Measurements from ENCODE around the gene LCN15.

The LCN15 gene

DNA sequence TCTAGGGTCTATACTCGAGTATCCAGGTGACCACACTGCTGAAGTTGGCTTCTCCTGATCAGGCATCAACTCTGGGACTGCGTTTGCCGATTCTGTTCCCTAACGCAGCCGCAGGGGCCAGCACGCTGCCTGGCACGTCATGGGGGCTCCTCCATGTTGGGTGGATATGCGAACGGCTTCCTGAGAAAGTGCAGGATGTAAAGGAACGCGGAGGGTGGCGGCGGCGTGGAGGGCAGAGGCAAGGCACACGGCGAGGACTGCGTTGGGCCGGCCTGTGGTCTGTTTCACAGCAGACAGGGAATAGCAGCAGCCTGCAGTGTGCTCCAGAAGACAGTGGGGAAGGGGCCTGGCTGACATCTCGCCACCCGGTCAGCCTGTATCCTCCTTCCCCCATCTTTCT lies 25.4 kb downstream of the LCN15 start:
- DNase-seq = no peak

DNA sequence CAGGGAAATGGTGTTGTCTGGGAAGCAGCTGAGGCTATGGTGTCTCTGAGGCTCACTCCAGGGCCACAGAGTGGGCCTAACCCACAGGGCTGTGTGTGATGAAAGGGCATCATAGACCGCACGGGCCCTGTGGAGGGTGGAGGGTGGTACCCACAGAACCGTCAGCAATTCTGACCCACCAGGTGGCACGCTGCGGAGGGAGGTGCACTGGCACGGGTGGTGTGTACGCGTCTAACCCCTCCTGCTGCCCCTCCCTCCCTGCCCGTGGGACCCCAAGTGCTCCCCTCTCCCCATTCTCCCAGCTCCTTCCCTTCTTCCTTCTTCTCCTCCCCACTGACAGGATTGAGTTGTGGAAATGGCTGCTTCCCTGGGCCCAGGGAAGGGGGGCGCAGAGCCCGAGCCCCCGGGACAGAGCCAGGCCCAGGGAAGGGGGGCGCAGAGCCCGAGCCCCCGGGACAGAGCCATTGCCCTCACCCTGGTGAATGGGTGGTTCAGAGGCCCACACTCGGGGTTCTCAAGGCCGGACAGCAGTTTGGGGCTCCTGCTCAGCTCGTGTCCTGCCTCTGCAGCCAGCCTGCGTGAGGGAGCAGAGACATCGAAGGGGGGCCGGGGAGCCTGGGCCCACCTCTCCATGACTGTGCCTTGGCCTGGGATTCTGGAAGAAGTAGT lies 28.4 kb downstream of the LCN15 start:
- DNase-seq = no peak

DNA sequence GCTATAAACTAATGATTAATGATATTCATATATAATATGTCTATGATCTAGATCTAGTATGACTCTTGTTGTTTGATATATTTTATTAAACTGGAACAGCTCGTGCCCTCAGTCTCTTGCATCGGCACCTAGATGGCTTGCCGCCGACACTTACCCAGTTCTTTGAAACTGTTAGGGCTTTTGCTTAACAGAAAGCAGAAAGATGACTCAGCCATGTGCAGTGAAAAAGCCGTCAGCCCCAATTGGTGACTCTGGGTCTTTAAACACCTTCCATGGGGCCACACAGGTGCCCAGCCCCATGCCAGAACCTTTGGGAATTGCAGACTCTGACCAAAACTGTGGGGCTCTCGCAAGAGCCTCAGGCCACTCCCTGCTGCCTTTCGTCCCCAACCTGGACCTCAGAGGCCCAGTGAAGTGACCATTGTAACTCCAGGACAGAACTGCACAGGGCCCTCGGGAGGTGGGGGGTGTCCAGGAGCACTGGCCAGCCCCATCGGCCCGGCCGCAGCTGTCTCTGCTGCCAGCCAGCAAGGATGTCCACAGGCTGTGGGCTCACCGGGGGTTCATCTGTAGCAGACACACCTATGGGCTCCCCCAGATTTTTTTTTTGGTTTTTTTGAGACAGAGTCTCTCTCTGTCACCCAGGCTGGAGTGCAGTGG lies 29.4 kb downstream of the LCN15 start:
- no peak for DNase-seq

DNA sequence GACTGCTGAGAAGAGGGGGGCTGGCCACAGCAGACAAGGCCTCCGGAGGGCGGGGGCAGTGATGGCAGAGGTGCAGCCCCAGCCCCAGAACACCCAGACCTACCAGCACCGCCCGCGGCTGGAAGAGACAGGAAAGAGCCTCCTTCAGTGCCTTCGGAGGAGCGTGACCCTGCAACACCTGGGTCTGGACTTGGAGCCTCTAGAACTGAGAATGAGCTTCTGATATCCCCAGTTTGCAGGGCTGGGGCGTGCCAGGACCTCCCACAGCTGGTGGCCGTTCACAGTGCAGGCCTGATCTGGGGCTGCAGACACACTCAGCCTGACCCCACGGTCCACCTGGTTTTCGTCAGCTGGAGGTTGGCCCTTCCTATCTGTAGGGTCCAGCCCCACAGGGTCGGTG lies 30.7 kb downstream of the LCN15 start:
- no peak for DNase-seq

DNA sequence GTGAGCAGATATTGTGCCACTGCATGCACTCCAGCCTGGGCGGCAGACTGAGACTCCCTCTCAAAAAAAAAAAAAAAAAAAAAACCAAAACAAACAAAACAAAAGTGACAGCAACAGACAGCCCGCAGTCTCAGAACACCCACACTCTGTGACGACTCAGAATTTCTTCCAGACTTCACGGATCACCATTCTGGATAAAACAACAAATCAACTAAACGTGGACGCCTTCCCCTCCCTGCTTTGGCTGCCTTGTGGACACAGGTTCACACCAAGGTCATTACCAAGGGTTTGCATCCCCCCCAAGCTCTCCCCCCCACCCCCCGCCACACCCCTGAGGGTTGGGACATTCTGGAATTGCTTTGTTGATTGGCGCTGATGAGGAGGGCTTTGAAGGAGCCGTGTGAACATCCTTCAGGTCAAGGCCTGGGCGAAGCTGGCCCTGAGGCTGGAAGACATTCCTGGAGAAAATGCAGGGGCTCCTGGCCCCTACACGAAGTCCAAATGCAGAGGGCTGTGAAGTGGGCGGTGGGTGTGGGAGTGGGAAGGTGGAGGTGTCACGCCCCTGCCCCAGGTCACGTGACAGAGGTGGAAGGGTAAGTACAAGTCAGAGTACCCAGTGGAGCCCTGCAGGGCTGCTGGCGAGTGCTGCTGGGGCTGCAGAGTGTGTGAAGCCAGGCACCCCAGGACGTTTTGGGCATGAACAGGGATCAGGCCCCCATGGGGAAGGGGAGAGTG lies 31.7 kb downstream of the LCN15 start:
- no peak for DNase-seq

DNA sequence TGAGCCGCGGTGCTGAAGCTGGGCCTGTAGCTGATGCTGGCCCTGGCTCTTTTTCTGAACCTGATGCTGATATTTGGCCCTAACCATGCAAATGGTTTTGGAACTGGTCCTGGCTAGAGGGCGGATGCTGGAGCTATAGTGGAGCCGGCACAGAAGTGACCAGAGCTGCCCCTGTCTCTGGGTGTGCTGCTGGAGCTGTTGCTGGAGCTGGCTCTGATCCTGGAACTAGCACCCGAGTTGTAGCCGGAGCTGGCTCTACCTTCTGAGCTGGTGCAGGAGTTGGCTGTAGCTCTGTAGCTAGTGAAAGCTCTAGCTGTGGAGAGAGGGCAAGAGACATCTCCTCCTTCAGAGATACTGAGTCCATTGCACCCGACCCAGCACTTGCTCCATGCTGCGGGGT lies 34.4 kb downstream of the LCN15 start:
- no peak for DNase-seq

DNA sequence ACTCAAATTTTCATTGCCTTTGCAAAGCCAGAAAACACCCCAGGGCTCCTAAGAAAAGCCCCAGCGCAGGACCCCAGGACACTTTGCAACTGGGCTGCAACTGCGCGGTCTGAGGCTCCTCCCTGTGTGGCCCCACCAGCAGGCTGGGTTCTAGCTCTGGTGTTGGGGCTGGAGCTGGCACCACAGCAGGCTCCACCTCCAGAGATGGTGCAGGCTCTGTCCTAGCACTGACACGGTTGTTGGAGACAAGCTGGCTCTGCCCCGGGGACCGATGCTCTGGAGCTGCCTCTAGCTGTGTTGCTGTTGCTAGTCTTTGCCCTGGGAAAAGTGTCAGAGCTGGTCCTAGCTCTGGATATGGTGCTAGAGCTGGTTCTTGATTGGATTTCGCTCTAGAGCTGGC lies 35.2 kb downstream of the LCN15 start:
- no peak for DNase-seq

DNA sequence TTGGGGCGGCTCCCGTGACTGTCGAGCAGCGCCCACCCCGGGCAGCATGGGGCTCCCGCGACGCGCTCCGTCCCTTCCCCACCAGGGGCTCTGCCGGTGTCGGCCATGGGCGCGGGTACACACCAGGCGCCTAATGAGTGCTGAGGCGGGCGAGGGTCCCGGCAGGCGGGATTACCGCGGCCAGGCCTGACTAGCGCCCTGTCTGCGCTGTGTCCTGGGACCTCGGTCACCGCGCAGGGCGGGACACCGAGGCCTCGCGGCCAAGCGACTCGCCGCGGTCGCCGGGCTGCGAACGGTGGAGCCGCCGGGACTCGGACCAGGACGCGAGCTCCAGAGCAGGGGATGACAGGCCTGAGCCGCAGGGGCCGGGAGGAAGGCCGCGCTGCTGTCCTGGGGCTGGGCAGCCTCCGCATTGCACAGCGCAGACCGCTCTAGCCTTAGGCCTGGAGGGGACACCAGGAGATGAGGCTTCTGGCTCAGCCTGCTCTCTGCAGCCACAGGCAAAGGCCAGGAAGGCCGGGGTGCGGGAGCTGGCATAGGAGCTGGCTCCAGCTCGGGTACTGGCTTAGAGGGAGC lies 35.7 kb downstream of the LCN15 start:
- DNase-seq = no peak

DNA sequence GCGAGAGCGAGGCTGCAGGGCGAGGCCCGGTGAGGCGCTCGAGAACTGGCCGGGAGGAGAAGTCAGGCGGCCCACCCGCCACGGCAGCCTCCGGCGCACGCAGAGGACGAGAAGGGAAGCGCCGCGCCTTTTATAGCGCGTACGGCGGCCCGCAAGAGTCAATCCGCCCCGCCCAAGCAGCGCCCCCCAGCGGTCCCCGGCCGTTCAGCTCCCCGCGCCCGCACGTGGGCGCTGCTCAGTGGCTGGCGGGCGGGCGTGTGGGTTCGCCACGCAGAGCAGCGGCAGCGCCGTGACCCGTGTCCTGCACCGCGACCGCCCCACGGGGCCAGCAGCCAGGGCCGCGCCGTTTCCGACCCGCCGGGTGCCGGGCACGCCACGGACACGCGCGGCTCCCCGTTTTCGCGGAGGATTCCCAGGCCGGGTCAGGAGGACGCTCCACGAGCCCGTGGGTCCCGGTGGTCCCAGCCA lies 36.2 kb downstream of the LCN15 start:
- peak; percentile 73 for DNase-seq

DNA sequence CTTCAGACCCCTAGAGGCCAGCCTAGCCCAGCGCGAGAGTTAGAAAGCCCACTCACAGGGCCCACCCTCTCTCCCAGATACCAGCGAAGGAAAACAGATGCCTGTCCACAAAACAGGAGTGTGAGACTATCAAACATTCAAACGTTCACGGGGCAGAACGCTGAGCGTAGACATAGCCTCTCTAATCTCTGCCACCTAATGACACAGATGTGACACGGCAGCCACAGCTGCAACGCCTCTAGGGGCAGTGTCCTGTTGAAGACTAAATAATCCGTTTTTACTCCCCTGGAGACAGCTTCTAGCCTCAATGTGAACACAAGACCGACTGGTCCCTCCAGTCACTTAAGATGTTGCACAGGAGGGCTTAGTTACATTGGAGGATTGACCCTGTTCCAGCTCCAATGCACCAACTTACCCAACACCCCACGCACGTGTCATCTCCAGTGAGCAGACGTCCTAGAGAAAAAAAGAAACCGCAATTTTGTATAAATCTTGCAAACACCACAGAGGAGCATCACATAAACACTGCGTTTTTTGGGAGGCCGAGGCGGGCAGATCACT lies 37.6 kb downstream of the LCN15 start:
- no peak for DNase-seq

DNA sequence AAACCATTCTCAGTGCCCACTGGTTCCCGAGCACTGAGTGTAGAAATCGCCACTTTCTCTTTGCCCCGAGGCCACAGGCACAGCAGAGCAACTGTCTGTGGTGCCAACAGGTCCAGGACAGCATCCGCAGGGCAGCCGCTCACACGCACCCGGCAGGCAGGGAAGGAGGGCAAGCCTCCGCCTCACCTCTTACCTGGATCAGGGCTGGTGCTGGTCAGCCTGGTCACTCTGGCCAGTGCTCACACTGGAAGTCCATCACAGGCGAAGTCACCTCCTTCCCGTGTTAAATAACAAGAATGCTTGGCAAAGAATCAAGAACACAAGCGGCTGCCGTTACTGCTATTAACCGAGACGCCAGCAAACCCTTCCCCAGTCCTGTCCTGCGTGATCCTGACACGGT lies 38.2 kb downstream of the LCN15 start:
- no peak for DNase-seq

DNA sequence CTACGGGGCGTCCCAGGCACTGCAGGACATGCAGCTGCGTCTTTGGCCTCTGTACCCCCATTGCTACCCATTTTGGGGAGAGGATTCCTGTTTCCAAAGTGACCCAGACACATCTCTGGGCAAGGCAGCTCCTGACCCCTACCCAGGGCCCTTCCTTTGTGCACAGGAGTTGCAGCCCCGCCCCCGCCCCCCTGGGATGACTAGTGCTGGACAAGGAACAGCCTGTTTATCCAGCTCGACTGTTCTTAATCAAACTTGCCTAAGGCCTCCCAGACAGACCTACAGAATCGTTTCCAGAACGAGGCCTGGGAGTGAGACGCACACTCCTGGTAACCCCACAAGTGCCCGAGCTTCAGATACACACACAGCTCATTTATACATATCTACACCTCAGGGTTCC lies 38.7 kb downstream of the LCN15 start:
- DNase-seq = no peak

DNA sequence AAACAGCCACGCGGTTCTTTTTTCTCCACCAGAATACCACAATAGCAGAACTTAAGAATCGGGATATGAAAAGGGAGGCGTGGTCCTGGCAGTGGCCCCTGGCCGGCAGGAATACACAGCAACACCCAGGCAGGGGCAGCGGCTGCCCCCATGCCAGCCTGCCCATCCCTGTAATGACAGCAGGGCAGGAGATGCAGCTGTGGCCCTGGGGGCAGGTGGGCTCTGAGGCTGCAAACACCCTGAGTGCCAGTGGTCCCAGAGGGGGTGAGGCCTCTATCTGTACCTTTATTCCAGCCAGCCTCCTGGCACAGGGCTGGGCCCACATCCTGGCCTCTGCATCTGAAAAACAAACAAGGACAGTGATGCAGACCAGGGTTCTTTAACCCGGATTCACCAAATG lies 39.5 kb downstream of the LCN15 start:
- no peak for DNase-seq

DNA sequence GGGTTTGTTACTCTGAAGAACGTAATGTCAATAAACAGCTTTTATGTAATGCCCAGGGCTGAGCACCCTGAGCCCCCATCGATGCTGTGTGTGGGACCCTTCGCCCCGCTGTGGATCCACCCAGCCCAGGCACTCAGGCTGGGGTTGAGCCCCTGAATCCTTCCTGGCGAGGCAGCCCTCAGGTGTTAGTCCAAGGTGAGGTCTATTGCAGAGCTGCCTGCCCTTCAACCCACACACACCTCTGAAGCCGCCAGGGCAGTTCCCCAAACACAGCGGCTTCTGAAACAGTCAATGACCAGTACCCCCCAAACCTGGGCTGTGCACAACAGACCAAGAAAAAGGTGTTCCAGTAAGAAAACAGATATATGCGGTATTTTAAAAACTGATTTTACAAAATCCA lies 40.3 kb downstream of the LCN15 start:
- DNase-seq = no peak

DNA sequence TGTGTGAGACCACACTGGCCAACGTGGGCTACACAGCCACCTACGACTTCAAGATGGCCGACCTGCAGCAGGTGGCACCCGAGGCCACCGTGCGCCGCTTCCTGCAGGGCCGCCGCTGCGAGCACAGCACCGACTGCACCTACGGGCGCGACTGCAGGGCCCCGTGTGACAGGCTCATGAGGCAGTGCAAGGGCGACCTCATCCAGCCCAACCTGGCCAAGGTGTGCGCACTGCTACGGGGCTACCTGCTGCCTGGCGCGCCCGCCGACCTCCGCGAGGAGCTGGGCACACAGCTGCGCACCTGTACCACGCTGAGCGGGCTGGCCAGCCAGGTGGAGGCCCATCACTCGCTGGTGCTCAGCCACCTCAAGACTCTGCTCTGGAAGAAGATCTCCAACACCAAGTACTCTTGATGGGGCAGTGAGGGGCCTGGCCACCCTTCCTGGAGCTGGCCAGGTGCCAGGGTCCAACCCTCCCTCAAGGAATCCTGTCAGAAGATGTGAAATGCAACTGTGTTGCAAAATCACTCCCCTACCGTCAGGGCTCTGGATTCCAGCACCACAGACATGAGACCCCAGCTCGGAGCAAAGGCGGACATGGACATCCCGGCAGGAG lies 40.8 kb downstream of the LCN15 start:
- DNase-seq = no peak

DNA sequence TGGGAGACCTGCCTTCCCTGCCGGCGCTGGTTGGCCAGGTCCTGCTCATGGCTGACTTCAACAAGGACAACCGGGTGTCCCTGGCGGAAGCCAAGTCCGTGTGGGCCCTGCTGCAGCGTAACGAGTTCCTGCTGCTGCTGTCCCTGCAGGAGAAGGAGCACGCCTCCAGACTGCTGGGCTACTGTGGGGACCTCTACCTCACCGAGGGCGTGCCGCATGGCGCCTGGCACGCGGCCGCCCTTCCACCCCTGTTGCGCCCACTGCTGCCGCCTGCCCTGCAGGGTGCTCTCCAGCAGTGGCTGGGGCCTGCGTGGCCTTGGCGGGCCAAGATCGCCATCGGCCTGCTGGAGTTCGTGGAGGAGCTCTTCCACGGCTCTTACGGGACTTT lies 41.4 kb downstream of the LCN15 start:
- no peak for DNase-seq

DNA sequence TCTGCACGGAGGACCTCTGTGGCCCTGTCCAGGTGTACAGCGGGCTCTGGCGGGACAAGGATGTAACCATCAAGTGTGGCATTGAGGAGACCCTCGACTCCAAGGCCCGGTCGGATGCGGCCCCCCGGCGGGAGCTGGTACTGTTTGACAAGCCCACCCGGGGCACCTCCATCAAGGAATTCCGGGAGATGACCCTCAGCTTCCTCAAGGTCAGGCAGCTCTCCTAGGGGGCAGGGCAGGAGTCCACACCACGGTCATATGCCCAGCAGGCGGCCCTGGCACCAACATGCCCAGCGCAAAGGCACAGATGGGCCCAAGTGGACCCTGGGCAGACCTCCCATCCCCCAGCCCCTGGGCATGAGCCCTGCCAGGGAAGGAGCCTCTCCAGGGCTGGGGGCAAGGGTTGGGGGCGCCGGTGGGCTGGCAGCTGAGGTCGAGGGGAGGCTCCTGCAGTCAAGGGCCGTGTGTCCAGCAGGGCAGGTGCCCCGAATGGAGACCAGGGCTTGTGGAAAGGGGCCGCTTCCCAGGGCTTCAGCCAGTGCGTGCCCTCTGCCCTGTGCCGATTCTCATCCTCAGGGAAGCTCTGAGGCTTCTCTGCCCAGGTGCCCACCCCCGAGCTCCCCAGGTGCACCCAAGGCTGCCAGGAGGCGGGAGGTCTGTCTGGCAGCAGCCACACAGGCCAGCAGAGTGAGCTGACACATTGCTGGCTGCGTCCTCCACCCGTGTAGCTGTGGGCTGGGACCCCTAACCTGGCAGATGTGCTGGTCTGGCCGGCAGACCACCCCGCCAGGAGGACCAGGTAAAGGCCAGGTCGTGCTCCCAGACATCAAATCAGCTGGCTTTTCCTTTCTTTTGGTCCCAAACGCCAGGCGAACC lies 42.0 kb downstream of the LCN15 start:
- no peak for DNase-seq

DNA sequence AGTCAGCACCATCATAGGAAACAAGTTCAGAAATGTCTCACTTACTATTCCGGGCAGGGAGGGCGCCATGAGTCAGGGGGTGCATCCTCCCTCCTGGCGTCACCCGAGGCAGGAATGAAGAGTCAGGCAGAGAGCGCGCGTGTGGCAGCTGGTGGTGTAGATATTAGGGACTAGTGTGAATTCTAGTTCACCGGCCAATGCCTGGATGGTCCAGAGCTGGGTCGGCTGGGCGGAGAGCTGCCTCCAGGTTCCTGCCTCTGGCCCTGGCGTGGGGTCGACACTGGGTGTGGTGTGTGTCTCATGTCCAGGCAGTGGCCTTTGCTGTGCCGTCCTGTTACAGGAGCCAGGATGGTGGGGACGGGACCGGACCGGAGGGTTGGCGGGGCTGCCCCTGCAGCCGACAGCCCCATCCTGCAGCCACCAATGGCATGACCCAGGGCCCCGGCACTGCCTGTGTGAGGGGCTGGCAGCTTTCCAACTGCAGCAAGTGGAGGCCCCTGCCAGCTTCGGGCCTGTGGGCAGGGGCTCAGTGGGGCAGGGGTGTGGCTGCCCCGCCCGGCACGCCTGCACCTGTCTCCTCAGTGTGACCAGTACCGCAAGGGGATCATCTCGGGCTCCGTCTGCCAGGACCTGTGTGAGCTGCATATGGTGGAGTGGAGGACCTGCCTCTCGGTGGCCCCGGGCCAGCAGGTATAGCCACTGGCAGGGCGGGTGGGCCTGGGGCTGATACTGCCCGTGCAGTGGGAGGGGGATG lies 42.8 kb downstream of the LCN15 start:
- no peak for DNase-seq

DNA sequence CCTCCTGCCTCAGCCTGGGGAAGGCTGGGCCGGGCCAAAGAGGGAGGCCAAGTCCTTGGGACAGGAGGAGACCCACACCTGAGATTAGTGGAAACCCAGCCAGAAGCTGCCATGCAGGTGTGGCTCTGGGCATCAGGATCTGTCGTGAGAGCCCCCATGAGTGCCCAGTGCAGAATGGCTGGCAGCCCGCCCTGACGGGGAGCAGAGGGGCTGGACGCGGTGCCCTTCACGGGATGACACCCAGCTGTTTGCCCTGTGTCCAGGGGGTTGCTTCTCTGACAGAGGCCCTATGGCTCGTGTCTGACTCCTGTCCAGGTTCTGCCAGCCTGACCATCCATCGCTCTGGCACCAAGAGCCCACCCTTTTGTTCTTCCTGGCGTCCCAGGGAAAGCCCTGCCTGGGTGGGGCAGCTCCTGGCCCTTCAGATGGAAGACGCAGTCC lies 43.4 kb downstream of the LCN15 start:
- DNase-seq = no peak

DNA sequence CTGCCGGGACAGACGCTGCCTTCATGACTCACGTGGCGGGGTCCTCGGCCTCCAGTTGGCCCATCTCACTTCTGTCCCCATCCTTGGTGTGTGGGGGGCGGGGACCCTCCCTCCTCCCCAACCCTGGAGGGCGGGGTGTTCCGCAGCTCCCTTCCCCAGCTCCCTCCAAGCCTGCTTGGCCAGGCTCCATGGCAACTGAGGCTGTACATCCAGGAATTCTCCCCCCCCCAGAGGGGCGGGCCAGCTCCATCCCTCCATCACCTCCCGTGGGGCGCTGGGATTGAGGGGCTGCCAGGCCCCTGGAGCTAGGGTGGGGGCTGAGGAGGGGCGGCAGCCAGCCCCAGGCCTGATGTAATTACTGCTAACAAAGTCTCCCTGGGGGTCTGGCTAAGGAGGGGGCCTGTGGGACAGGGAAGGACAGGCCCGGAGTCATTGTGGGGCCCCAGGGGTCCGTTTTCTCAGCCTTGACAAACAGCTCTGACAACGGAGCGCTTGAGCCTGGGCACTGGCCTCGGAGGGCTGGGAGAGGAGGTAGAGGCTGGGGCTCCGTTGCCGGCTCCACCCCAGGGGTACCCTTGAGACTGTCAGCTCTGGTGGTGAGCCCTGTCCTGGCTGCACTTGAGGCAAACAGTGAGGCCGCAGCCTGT lies 43.9 kb downstream of the LCN15 start:
- DNase-seq = no peak

All from NCI-H1092 (cell line).